ENCODE data around the gene RBBP8NL. TPM values are rescaled to one million over a fixed set of nuclear protein-coding genes. Genes with fewer than 3 reads are reported as not detected.

The RBBP8NL gene
- total RNA-seq, 1 donor from 2014 or later: not detected

DNA sequence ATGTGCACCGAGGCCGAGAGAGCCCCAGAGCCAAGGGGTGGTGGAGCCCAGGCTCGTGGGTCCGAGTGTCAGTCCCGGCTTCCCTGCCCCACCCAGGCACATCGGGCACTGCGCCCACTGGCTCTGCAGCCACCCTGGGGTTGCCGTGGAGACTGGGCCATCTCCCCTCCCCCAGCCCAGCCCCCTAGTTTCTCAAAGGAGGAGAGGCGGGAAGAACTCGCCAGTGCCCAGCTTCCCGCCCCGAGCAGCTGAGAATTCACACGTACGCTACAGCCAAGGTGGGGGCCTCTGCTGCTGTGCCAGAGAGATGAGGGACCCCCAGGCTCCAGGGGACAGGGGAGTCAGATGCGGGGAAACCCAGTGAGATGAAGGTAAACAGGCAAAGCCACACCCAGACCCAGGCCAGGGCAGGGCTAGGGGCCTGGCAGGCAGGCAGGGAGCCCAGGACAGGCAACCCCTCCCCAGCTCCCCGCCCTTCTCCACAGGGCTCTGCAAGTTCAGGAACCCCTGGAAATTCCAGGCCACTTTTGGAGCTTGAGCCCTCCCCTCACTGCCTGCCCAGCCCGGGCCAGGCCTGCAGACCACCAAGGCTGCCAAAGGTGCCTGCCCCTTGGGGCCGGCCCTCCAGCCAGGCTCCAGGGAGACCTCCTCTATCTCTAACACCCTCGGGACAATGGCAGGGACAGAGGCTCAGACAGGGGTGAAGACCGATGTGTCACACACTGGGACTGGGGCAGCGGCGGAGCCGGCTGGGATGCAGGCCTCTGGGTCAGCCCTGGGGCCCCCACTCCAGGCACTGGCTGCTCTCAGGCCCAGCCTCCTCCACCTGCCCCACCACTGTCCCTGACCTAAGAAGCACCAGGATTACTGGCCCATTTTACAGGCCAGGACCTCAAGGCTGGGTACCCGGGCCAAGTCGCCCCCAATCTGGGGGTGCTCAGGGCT, 66.2 kb downstream of the RBBP8NL start:
- ATAC-seq (no peak), DNase-seq (peak; percentile 51)
- intact Hi-C loops (cut with micrococcal nuclease): no loop called here

Other genes starting within 250 kb of the RBBP8NL start
- gene MTG2, start 244.5 kb downstream of the RBBP8NL start, total RNA-seq: 27.3 TPM
- gene HRH3, start 207.3 kb downstream of the RBBP8NL start, total RNA-seq: not detected
- 60.0 TPM for gene OSBPL2, start 189.0 kb downstream of the RBBP8NL start, total RNA-seq
- 75.5 TPM for gene ADRM1, start 124.5 kb downstream of the RBBP8NL start, total RNA-seq
- 110 TPM for gene LAMA5, start 60.2 kb downstream of the RBBP8NL start, total RNA-seq
- gene RPS21, start 40.4 kb downstream of the RBBP8NL start, total RNA-seq: 693 TPM
- gene CABLES2, start 20.3 kb downstream of the RBBP8NL start, total RNA-seq: 19.1 TPM
- 18.1 TPM for gene GATA5, start 48.5 kb upstream of the RBBP8NL start, total RNA-seq
- 9.4 TPM for gene SLCO4A1, start 215.0 kb upstream of the RBBP8NL start, total RNA-seq